ENCODE results near the gene SLC16A3. TPM values are rescaled to one million over a fixed set of nuclear protein-coding genes. Genes with fewer than 3 reads are reported as not detected.

Gene SLC16A3
- total and polyA plus RNA-seq, 2 of the 4 experiments (the other 2 are of a cell fraction), result 49.1 to 181 TPM

DNA sequence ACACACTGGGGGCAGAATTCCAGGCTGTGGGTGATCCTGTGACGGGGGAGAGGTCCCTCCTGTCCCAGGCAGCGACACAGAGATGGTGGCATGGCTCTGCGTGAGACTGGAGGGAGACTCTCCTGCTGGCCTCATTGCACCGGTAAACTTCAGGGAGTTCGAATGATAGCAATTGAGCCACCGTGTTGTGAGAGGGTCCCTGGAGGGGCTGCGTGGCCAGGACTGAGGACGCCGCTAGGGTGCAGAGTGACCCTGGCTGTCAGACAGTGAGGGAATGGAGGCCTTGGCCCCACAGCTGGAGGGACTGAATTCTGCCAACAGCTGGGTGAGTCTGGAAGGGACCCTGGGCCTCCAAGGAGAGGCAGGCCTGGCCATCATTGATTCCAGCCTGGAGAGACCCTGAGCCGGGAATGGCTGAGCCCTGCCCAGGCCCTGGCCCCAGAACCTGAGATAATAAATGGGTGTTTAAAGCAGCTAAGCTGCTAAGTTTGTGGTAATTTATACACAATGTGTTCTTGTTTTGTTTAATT is 48.8 kb upstream of the SLC16A3 start:
- intact Hi-C loops (cut with micrococcal nuclease) (no loop called here), dilution Hi-C loops (cut with HindIII; ENCODE audit: low sequenced_read_pairs, unreplicated experiment) (no loop called here), in situ Hi-C loops (cut with MboI; ENCODE audit: low sequenced_read_pairs) (no loop called here)
- Histone ChIP-seq H3K9me1 (ENCODE audit: insufficient read depth, low read length) (0 out of 2 replicates have a peak, but pooled peaks cover 6% of the 10 kb centered on the region), H3K4me3 (ENCODE audit: insufficient read depth, low read depth, low read length) (no peak overlapping the region), H3K4me2 (ENCODE audit: low read depth, low read length) (no peak overlapping the region), H3K27ac (ENCODE audit: insufficient read depth, low read length) (no peak overlapping the region), H3K9me3 (ENCODE audit: control insufficient read depth, insufficient read depth, low read length) (no peaks in the 10 kb centered on the region), H4K20me1 (ENCODE audit: insufficient read depth, low read length) (no peaks in the 10 kb centered on the region), H3K23ac (ENCODE audit: low read depth, low read length) (no peak overlapping the region), H3K36me3 (ENCODE audit: control insufficient read depth, insufficient read depth, low read length) (peaks cover 39% of the 10 kb centered on the region), H3K56ac (ENCODE audit: extremely low read depth, insufficient read depth, low read length) (no peak overlapping the region), H2BK15ac (ENCODE audit: low read depth, low read length) (no peak overlapping the region), H4K5ac (ENCODE audit: low read depth, low read length) (no peak overlapping the region), H2AK9ac (replicated peaks; ENCODE audit: low read depth, low read length, poor library complexity) (no peak overlapping the region), H3K79me1 (ENCODE audit: low read depth in 1 of 2, low read length in 2 of 2) (peaks cover 0 to 4% of the 10 kb centered on the region in 2 experiments; a peak in 1 of 4 replicates), H2AK5ac (ENCODE audit: low read depth, low read length) (no peak overlapping the region), H2BK120ac (ENCODE audit: low read depth, low read length) (no peak overlapping the region), H3K14ac (replicated peaks; ENCODE audit: low read depth, low read length) (no peak overlapping the region), H4K8ac (ENCODE audit: low read depth in 2 of 2, low read length in 2 of 2) (no peak overlapping the region), H2BK20ac (ENCODE audit: low read depth, low read length) (no peak overlapping the region), H3K4ac (ENCODE audit: low read depth, low read length) (no peak overlapping the region), H4K91ac (ENCODE audit: insufficient read depth, low read depth, low read length) (no peak overlapping the region), H3K4me1 (ENCODE audit: control insufficient read depth, insufficient read depth, low read length) (no peaks in the 10 kb centered on the region), H3K9ac (ENCODE audit: low read depth, low read length) (no peak overlapping the region), H3K27me3 (ENCODE audit: control insufficient read depth, insufficient read depth, low read length) (no peaks in the 10 kb centered on the region), H3K18ac (ENCODE audit: low read depth, low read length) (no peak overlapping the region), H2BK5ac (ENCODE audit: low read depth, low read length, poor library complexity, severe bottlenecking) (no peak overlapping the region), H2AFZ (replicated peaks; ENCODE audit: low read length, poor library complexity) (no peak overlapping the region)
- no TSS peak for BruUV-seq (replicated peaks)
- TF ChIP-seq FOS (IDR thresholded peaks at IDR 0.05; ENCODE audit: low read depth, low read length), result no peak
- TF ChIP-seq NFE2L2 (IDR thresholded peaks at IDR 0.05; ENCODE audit: low read depth, low read length), result no peak
- TF ChIP-seq POLR2A (IDR thresholded peaks at IDR 0.05; ENCODE audit: low read depth, low read length), result no peak
- TF ChIP-seq CHD1 (IDR thresholded peaks at IDR 0.05; ENCODE audit: low read depth, low read length), result no peak
- no peak for TF ChIP-seq SMC3 (IDR thresholded peaks at IDR 0.05; ENCODE audit: low read depth, low read length)
- TF ChIP-seq CEBPB (IDR thresholded peaks at IDR 0.05; ENCODE audit: low read depth, low read length), result no peak
- TF ChIP-seq MXI1 (IDR thresholded peaks at IDR 0.05; ENCODE audit: borderline replicate concordance, low read depth, low read length), result no peak
- no peak for TF ChIP-seq MAZ (IDR thresholded peaks at IDR 0.05; ENCODE audit: borderline replicate concordance, low read depth, low read length)
- TF ChIP-seq RAD21 (IDR thresholded peaks at IDR 0.05; ENCODE audit: low read length), result no peak
- TF ChIP-seq, protein P1, sequence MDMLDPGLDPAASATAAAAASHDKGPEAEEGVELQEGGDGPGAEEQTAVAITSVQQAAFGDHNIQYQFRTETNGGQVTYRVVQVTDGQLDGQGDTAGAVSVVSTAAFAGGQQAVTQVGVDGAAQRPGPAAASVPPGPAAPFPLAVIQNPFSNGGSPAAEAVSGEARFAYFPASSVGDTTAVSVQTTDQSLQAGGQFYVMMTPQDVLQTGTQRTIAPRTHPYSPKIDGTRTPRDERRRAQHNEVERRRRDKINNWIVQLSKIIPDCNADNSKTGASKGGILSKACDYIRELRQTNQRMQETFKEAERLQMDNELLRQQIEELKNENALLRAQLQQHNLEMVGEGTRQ (IDR thresholded peaks at IDR 0.05; ENCODE audit: low read depth, low read length), result no peak
- TF ChIP-seq, protein P2, sequence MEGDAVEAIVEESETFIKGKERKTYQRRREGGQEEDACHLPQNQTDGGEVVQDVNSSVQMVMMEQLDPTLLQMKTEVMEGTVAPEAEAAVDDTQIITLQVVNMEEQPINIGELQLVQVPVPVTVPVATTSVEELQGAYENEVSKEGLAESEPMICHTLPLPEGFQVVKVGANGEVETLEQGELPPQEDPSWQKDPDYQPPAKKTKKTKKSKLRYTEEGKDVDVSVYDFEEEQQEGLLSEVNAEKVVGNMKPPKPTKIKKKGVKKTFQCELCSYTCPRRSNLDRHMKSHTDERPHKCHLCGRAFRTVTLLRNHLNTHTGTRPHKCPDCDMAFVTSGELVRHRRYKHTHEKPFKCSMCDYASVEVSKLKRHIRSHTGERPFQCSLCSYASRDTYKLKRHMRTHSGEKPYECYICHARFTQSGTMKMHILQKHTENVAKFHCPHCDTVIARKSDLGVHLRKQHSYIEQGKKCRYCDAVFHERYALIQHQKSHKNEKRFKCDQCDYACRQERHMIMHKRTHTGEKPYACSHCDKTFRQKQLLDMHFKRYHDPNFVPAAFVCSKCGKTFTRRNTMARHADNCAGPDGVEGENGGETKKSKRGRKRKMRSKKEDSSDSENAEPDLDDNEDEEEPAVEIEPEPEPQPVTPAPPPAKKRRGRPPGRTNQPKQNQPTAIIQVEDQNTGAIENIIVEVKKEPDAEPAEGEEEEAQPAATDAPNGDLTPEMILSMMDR (conservative IDR thresholded peaks at IDR 0.05; ENCODE audit: low read depth, low read length), result no peak
- TF ChIP-seq RCOR1 (IDR thresholded peaks at IDR 0.05; ENCODE audit: insufficient replicate concordance, low read length), result no peak
- no peak for TF ChIP-seq BHLHE40 (IDR thresholded peaks at IDR 0.05; ENCODE audit: low read depth, low read length)
- TF ChIP-seq RFX5 (IDR thresholded peaks at IDR 0.05; ENCODE audit: low read depth, low read length), result no peak
- TF ChIP-seq, protein P3, sequence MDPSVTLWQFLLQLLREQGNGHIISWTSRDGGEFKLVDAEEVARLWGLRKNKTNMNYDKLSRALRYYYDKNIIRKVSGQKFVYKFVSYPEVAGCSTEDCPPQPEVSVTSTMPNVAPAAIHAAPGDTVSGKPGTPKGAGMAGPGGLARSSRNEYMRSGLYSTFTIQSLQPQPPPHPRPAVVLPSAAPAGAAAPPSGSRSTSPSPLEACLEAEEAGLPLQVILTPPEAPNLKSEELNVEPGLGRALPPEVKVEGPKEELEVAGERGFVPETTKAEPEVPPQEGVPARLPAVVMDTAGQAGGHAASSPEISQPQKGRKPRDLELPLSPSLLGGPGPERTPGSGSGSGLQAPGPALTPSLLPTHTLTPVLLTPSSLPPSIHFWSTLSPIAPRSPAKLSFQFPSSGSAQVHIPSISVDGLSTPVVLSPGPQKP (IDR thresholded peaks at IDR 0.05; ENCODE audit: borderline replicate concordance, low read depth, low read length), result no peak
- TF ChIP-seq MAFK (IDR thresholded peaks at IDR 0.05; ENCODE audit: low read depth, low read length), result no peak
- 92% methylated on average over 8 of the region's 10 CpGs; no CpG with 5 or more reads in 1 of the 2 experiments for WGBS, 2 experiments (ENCODE audit: extremely low coverage in 2 of 2, insufficient read length in 1 of 2)
- POLR2A ChIA-PET (ENCODE audit: unreplicated experiment), result no interaction called here
- DNase-seq (no peak), ATAC-seq (ENCODE audit: low read depth) (no peak)
- CTCF ChIA-PET, result no interaction called here
